Measurements from ENCODE around the gene FBXW8. TPM values are rescaled to one million over a fixed set of nuclear protein-coding genes. Genes with fewer than 3 reads are reported as not detected.
"Not testable (repeated sequence)": the region's sequence is repeated elsewhere in the genome, so short reads cannot be mapped to it uniquely, and the experiment has no call there.

The FBXW8 gene
- total RNA-seq, 1 experiment from 2014 or later = 18.3 TPM

DNA sequence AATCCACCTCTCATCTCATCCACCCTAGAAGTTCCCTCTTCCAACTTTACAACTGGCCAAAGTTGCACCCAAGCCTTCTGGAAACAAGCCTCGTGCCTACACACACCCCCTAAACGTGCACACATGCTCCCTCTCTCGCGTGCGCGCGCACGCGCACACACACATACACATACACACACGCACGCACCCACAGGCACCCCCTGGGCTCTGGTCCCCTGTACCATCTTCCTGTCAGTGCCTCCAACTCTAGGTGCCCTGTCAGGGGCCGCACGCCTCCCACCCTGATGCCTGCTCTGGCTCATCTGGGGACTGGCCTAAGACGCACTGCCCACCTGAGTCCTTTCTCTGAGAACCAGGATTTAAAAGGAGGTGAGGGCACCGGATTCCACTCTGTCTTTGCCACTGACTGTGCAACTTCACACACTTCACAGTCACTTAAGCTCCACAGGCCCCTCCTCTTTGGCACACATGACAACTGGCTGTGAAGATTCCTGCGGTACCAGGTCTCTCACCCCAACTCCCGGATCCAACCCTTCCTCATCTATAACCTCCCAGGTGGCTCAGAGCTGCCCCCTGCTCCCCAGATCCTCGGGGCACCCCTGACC lies 142.9 kb downstream of the FBXW8 start:
- DNase-seq (ENCODE audit: low read depth) = no peak

DNA sequence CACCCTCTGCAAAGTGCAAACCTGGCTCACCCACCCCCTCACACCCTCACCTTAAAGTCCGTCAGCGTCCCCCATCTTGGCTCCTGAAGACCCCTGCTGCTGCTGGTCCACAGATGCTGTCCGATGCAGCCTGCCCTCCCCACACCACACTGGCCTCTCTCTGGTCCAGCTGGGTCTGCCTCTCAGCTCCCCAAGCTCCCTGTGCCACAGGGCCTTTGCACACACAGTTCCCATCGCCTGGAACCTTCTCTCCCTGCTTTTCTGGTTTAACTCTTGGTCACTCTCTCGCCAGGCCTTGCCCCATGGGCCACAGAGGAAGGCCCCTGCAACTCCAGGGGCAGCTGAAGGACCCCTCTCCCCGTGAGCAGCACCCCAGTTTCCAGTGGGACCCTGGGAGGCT lies 143.5 kb downstream of the FBXW8 start:
- no peak for DNase-seq (ENCODE audit: low read depth)

DNA sequence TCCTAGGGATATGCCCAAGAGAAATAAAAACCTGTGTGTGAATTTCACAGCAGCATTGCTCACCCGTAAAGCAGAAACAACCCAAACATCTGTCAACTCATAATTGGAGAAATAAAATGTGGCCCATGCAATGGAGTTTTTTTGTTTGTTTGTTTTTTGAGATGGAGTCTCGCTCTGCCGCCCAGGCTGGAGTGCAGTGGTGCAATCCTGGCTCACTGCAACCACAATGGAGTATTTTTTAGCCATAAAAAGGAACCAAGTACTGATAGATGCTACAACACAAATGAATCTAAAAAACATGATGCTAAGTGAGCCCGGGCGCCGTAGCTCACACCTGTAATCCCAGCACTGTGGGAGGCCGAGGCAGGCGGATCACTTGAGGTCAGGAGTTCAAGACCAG lies 146.9 kb downstream of the FBXW8 start:
- DNase-seq (ENCODE audit: low read depth) = not testable (repeated sequence)

DNA sequence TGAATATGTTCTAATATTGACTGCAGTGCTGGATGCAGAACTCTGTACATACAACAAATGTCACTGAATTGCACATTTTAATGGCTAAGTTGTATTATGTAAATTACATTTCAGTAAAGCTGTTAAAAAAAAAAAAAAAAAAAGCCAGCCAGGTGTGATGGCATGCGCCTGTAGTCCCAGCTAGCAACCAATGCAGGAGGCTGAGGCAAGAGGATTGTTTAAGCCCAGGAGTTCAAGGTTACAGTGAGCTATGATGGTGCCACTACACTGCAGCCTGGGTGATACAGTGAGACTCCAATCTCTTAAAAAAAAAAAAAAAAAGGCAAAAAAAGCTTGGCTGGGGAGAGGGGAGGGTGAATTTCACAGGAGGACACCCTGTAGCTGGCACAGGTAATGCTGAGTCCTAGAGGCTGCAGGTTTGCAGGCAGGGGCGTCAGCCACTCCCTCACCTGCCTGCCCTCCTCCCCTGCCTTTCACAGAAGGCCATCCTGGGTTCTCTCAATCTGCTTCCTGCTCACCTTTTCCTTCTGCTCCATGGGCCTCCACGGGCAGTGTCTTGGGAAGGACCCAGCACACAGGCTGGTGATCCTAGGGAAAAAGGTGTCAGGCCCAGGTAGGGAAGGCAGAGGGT lies 147.8 kb downstream of the FBXW8 start:
- DNase-seq (ENCODE audit: low read depth) = no peak

DNA sequence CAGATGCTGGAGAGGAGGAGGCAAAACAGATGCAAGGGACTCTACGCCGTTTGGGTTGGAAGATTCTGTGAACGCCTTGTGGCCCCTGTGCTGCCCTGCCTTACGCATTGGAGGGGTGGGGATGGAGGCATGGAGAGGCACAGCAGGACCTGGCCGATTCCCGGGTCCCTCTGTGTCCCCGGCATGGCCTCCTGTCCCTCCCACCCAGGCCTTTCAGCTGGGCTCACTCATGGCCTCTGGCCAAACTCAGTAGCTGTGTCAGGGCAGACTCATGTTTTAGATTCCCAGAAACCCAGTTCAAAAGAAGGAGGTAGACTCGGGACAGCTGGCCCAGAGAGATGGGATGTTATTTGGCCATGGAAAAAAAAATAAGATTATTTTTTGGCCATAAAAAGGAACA lies 148.4 kb downstream of the FBXW8 start:
- DNase-seq (ENCODE audit: low read depth) = no peak

DNA sequence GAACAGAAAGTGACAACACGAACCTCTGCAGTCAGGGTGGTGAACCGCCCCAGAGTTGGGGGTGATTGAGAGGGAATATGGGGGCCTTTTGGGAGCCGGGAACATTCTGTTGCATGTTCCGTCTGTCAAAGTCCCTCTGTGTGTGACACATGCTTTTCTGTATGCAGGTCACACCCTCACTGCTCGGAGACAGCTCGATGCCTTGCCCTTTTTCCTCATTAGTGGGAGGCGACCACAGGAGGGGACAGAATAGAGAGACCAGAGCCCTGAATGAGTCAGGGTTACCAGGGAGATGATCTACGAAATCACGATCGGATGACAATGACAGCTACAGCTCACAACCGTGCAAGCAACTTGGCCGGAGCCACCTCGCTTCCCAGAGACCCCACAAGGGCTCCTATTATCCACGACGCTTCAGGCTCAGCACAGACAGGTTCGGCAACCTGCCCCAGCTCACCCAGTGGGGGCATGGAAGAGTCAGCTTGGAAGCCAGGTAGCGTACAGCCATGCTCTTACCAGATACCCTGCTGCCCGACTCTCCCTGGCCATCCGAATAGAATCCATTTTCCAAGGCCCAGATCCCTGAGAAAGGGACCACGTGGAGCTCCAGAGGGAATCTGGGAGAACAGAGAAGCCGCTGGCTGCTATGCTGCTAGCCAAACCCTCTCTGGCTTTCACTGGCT lies 149.6 kb downstream of the FBXW8 start:
- DNase-seq (ENCODE audit: low read depth) = no peak

DNA sequence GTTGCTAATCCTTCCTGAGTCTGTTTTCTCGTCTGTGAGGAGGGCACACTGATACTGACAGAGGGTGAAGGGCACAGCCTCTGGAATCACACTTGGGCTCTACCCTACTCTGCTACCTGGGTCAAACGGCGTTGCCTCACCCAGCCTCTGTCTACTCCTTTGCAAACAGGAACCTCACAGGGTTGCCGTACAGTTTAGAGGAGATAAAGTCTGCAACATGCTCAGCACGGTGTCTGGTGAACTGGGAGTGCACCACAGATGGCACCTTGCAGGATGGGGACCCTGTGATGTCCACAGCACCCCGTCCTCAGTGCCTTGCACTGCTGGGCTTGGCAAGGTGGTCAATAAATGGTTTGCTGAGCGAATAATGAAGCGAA lies 150.2 kb downstream of the FBXW8 start:
- DNase-seq (ENCODE audit: low read depth) = no peak

DNA sequence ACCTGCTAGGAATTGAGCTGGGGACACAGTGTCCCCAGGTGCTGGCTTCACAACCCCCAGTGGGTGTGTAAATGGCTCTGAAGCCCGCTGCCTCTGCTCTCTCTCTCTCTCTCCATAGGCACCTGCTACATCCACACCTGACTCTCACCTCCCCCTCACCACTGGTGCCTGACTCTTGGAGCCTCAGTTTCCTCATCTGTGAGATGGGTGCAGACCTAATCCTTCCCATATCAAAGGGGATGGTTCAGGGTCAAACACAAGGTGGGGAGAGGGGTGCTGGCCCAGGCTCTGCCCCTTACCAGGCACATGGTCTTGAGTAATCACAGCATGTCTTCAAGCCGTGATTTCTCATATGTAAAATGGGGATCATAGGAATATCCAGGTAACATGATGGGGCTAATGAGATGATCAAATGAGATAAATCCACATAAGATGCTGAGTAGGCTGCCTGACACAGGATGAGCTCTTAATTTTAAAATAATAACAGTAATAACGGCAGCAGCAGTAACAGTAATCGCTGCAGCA lies 150.9 kb downstream of the FBXW8 start:
- DNase-seq (ENCODE audit: low read depth) = no peak

DNA sequence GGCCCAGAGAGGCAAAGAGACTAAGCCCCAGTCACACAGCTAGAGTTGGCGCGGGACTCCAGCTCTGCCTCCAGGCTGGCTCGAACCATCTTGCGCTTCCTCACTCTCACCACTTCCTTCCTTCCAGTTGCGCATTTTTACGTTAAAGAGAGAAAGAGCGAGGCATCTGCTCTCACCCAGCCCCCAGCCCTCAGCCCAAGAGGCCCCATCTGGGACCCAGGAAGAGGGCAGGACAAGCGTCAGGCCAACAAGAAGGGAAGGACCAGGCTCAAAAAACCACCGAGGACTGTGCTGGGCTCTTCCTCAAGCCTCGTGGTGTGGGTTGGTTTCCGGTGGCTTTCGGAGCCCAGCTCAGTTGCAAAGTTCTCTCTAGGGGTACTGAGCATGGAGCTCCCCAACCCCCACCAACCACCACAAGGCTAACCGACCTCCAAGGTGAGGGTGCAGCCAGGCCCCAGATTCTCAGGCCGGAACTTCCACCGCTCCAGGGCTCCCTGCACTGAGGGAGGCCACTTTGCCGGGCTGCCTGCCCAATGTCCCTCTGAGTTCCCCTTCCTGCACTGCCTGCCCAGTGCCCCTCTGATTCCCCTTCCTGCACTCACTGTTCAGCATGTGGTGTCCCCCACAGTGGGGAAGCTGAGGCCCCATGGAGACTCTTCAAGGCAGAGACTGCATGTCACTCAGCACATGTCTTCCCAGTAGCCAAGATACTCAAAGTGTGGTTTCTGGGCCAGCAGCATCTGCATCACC lies 152.6 kb downstream of the FBXW8 start:
- no peak for DNase-seq (ENCODE audit: low read depth)

DNA sequence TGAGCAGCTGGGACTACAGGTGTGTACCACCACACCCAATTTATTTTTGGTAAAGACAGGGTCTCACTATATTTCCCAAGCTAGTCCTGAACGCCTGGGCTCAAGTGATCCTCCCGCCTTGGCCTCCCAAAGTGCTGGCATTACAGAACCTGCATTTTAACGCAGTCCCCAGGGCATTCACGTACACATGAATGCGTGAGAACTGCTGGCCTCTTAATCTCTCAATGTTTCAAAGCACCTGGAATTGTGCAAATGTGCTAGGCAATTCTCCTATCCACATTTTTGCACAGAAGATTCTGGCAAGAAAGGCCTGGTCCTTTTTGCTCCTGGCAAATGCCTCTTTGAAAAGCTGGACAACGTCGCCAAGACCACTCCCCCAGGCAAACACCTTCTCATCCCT lies 153.3 kb downstream of the FBXW8 start:
- DNase-seq (ENCODE audit: low read depth) = no peak

DNA sequence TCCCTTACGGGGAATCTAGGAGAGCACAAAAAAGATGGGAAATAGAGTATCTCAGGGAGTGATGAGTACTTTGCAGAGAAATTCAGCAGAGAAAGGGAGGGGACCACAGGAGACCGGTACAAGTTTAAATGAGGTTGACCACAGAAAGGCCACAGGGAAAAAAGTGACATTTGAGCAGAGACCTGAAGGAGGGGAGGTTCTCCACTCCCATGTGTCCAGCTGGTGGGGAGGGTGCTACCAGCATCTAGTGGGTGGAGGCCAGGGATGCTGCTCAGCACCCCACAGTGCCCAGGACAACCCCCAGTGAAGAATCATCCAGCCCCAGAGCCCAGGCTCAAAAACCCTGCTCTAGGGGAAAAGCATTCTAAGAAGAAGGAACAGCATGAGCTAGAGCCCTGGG lies 153.8 kb downstream of the FBXW8 start:
- DNase-seq (ENCODE audit: low read depth) = no peak

DNA sequence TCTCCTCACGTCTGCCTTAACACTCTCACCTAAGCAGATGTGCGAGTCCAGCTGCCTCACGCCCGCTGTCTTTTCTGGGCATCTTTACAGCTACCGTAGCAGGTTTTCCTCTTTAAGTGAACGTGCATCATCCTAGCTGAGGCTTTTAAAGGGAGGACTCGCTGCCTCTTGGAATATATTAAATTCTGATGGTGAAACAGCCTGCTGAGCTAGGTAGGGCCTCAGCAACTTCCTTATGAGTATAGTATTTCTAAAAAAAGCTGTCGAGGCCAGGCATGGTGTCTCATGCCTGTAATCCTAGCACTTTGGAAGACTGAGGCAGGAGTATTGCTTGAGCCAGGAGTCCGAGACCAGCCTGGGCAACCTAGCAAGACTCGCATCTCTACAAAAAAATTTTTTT lies 156.3 kb downstream of the FBXW8 start:
- DNase-seq (ENCODE audit: low read depth) = no peak

DNA sequence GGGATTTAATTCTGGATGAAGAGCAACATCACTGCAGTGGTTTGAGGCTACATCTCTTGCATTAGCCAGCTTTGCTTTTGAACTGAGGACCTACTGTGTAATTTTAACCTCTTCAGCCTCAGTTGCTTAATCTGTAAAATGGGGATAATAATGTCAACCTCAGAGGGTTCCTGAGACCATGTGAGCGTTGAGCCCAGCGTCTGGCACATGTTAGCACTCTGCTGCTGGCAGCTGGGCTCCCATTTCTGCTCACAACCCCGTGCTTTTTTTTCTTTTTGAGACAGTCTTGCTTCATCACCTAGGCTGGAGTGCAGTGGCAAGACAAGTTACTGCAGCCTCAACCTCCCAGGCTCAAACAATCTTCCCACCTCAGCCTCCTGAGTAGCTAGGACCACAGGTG lies 156.9 kb downstream of the FBXW8 start:
- DNase-seq (ENCODE audit: low read depth) = no peak

DNA sequence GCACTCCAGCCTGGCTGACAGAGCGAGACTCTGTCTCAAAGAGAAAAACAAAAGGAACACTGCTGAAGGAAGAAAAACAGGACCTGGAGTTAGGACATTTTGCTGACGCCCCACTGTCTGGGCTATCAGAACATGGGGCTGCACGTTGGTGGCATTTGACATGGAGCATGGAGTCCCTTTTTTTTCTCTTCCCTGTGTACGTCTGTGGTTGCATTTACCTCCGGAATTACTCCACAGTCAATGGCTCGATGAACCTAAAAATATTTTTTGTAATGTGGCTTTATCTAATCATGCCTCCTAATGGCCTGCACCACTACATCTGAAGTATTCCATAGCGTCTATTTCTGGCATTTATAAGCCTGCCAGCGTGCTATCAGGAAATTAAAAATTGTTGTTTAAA lies 157.7 kb downstream of the FBXW8 start:
- DNase-seq (ENCODE audit: low read depth) = no peak

DNA sequence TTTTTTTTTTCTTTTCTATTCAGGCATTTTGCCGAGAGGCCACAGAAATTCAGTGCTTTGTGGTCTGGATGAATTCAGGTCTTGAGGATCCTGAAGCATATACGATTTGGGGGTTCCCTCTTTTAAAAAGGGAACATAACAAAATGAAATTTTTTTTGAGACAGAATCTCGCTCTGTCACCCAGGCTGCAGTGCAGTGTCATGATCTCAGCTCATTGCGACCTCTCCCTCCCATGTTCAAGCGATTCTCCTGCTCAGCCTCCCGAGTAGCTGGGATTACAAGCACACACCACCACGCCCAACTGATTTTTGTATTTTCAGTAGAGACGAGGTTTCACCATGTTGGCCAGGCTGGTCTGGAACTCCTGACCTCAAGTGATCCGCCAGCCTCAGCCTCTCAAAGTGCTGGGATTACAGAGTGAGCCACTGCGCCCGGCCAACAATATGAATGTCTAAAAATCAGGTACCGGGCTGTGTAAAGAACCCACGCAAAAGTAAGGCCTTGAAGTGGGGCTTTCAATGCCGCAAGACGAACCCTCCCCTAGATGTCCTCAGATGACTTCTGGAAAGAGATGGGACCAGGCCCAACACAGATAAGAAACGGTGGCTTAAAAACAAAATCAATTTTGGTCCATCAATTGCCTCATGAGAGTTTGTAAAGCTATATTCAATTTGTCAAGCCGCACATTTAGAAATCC lies 158.5 kb downstream of the FBXW8 start:
- no peak for DNase-seq (ENCODE audit: low read depth)

DNA sequence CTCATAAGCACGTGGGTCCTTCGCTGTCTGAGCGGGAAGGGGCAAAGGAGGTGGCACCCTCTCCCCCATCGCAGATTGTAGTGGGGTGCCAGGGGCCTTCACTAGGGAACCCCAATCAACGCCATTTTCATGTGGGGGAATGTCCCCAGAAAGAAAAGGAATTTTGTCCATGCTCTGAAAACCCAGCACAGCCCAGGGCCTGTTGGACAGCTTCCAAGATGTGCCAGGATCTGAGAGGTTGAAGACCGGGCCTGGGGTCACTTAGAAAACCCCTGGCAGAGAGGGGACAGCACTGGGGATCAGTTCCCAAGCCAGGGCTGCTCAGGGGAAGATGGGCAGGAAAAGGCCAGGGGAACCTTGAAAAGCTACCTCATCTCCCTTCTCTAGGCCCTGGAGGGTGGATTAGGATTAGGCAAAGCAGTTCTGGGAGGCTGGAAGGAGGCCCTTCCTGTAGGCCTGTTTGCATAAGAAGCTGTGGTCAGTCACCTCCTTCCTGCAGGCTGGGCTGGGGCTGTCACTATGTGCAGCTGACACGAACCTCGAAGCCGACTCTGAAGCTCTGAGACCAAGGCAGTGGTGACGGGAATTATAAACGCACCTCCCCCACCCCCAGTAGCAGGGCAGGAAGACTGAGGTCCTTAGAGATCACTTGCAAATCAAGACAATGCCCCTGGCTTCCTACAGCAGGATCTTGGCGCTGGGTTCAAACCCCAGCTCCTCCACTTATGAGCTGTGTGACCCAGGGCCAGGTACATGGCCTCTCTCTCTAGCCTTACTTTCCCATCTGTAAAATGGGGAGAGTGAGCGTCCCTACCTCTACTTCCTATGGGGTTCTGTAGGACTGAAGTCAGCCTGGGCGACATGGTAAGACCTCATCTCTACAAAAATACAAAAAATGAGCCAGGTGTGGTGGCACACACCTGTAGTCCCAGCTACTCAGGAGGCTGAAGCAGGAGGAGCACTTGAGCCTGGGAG lies 159.5 kb downstream of the FBXW8 start:
- DNase-seq (ENCODE audit: low read depth) = no peak

DNA sequence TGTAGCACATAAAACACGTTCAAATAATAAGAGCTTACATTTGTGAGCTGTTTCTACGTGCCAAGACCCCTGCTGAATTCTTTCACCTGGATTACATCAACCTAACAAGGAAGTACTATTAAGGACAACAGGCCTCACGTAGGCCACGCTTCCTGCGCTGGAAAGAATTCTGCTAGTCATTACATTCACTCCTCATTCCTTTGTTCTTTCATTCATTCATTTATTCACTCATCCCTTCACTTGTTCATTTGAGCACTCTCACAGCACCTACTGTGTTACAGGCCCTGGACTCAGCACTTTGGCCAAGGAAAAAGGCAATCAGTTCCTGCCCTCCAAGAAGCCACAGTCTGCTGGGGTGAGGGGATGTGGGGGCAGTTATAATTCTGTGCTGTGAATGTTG lies 160.3 kb downstream of the FBXW8 start:
- DNase-seq (ENCODE audit: low read depth) = no peak

DNA sequence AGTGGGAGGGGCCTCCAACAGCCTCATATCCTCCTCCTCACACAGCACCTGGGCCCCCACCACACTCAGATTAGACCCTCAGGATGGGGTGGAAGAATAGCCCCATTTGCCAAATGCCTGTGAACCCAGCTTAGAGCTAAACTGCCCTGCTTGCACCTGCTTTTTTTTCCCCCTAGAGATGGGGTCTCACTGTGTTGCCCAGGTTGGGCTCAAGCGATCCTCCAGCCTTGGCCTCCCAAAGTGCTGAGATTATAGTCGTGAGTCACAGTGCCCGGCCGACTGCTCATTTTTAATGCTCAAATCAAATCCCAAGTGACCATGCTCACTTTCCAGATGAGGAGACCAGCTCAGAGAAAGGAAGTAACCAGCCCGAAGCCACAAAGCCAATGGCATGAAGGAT lies 161.4 kb downstream of the FBXW8 start:
- DNase-seq (ENCODE audit: low read depth) = no peak

DNA sequence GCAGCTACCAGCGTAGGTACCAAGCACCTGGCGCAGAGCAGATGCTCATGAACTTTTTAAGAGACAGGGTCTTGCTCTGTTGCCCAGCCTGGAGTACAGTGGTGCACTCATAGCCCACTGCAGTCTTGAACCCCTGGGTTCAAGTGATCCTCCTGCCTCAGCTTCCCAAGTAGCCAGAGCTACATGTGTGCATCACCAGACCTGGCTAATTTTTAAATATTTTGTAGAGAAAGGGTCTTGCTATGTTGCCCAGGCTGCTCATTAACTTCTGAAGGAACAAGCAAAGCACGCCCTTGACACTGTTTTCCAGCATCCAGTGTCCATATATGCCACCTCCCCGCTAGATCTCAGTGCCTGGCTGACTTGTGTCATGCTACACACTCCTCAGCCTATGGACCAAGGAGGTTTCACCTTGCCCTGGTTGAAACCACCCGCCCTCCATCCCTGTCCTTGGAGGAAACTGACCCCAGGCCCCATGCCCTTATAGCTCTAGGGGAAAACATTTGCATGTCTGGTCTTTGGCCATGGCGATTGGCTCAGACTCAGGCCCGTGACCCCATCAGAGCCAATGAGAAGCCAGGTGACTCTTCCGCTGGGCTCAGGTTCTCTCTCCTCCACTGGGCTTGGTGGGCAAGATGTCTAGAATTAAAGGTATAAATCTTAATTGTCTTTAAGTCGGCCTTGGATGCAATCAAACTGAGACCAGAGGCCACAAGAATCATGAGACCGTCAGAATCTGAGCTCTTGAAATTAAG lies 162.2 kb downstream of the FBXW8 start:
- DNase-seq (ENCODE audit: low read depth) = no peak

DNA sequence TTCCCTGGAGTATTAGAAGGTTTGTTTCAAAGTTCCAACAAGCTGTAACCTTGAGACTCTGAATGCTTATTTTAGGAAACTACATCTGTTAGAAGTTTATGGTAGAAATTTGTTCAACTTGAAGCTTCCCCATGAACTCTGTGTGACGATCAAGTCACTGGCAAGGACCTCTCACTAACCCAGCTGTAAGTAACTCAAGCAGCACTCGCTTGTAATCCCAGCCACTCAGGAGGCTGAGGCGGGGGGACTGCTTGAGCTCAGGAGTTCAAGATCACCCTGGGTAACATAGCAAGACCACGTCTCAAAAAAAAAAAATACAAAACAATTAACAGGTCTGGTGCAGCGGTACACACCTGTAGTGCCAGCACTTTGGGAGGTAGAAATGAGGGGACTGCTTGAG lies 162.9 kb downstream of the FBXW8 start:
- no peak for DNase-seq (ENCODE audit: low read depth)

Data from LHCN-M2 (cell line).